ENCODE data around the gene DSCAML1.

Gene DSCAML1

GRCh38 chr11:117559698-117560097 is 237.3 kb downstream of the DSCAML1 start:
- no peak overlapping the region for H3K4me3 ChIP-seq (ENCODE audit: control insufficient read depth, low read depth, low read length)
- no peak for DNase-seq (ENCODE audit: low read depth)
- TF ChIP-seq, protein P1, sequence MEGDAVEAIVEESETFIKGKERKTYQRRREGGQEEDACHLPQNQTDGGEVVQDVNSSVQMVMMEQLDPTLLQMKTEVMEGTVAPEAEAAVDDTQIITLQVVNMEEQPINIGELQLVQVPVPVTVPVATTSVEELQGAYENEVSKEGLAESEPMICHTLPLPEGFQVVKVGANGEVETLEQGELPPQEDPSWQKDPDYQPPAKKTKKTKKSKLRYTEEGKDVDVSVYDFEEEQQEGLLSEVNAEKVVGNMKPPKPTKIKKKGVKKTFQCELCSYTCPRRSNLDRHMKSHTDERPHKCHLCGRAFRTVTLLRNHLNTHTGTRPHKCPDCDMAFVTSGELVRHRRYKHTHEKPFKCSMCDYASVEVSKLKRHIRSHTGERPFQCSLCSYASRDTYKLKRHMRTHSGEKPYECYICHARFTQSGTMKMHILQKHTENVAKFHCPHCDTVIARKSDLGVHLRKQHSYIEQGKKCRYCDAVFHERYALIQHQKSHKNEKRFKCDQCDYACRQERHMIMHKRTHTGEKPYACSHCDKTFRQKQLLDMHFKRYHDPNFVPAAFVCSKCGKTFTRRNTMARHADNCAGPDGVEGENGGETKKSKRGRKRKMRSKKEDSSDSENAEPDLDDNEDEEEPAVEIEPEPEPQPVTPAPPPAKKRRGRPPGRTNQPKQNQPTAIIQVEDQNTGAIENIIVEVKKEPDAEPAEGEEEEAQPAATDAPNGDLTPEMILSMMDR (IDR thresholded peaks at IDR 0.05; ENCODE audit: control insufficient read depth, insufficient read depth, low read depth, low read length, missing control alignments) = no peak

DNA sequence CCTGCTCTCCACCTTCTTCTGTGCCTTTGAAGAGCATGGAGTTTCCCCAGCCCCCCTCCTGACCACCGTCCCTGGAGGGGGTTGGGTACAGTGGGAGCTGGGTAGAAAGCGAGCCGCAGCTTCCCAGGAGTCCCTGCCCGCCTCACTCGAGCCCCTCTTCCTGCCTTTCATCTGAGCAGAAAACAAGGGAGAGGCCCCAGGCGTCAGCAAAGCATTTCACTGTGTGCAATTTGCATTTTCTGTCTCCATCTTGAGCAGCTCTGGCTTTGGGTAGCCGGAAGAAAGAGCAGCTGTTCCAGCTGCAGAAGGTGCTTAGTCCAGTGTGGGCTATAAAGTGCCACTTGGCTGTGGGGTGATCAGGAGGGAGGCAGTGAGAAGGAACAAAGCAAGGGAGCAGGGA is 239.7 kb downstream of the DSCAML1 start:
- no peak overlapping the region for H3K4me3 ChIP-seq (ENCODE audit: control insufficient read depth, low read depth, low read length)
- no peak for DNase-seq (ENCODE audit: low read depth)
- TF ChIP-seq, protein P1 (IDR thresholded peaks at IDR 0.05; ENCODE audit: control insufficient read depth, insufficient read depth, low read depth, low read length, missing control alignments) = no peak

- no peak overlapping the region for H3K4me3 ChIP-seq (ENCODE audit: control insufficient read depth, low read depth, low read length)
These were observed 242.2 kb downstream of the DSCAML1 start for GRCh38 chr11:117554601-117555333.

GRCh38 chr11:117552626-117553025 is 244.4 kb downstream of the DSCAML1 start:
- no peak overlapping the region for H3K4me3 ChIP-seq (ENCODE audit: control insufficient read depth, low read depth, low read length)
- DNase-seq (ENCODE audit: low read depth) = no peak
- TF ChIP-seq, protein P1 (IDR thresholded peaks at IDR 0.05; ENCODE audit: control insufficient read depth, insufficient read depth, low read depth, low read length, missing control alignments) = no peak

More at GRCh38 chr11:117554601-117555333, 242.2 kb downstream of the DSCAML1 start:
- TF ChIP-seq, protein P1 (IDR thresholded peaks at IDR 0.05; ENCODE audit: control insufficient read depth, insufficient read depth, low read depth, low read length, missing control alignments) = no peak
- DNase-seq (ENCODE audit: low read depth) = no peak

GRCh38 chr11:117551761-117552343 is 245.2 kb downstream of the DSCAML1 start:
- TF ChIP-seq, protein P1 (IDR thresholded peaks at IDR 0.05; ENCODE audit: control insufficient read depth, insufficient read depth, low read depth, low read length, missing control alignments) = no peak
- no peak overlapping the region for H3K4me3 ChIP-seq (ENCODE audit: control insufficient read depth, low read depth, low read length)
- DNase-seq (ENCODE audit: low read depth) = no peak

DNA sequence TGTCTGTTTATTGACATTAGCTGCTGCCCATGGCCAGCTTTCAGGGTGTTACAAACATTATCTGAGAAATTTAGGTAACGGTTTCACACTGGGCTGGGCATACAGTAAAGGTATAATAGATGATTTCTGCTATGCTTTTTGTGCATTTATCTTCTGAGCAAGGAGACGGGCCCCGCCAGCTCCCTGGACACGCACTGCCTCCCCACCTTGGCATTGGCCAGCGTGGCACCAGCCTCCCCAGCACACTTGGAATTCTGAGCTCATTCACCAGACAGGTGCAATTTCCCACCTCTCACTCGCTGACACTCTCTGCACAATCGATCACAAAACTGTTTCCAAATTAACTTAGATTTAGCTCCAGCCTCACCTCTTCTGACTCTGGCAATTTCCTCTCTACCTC is 246.6 kb downstream of the DSCAML1 start:
- TF ChIP-seq, protein P1 (IDR thresholded peaks at IDR 0.05; ENCODE audit: control insufficient read depth, insufficient read depth, low read depth, low read length, missing control alignments) = no peak
- no peak for DNase-seq (ENCODE audit: low read depth)
- no peak overlapping the region for H3K4me3 ChIP-seq (ENCODE audit: control insufficient read depth, low read depth, low read length)

All from AG09309 (cell line).